ENCODE results near the gene TMEM129.
"Not testable (repeated sequence)": the region's sequence is repeated elsewhere in the genome, so short reads cannot be mapped to it uniquely, and the experiment has no call there.

TMEM129 gene

DNA sequence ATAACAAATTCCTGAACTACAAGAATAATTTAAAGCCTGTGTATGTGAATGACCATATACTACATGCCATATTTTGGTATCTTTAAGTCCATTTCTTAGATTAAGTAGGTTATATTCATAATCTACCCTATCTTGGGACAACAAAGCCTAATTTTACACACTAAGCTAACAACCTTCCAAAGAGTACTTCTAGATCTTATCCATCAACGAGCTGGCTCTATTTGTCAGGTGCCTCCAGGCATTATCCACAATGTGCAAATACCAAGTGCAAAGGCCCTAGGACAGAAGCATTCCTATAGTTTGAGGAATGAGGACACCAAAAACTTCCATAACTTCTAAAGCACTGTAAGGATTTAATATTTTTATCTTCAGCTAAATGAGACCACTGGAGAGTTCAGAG lies 12.5 kb downstream of the TMEM129 start:
- no peak overlapping the region for H2BK15ac ChIP-seq (replicated peaks; ENCODE audit: low read depth)
- no peaks in the 10 kb centered on the region for H3K4me1 ChIP-seq (ENCODE audit: control insufficient read depth, low read depth, low read length)
- no CpG with 5 or more reads among the region's 1 CpG for WGBS (ENCODE audit: extremely low coverage, insufficient coverage, low lambda C conversion rate)
- H3K56ac ChIP-seq (ENCODE audit: low read length): no peak overlapping the region
- H3K36me3 ChIP-seq (ENCODE audit: control insufficient read depth, insufficient read depth, low read length): peaks cover 4% of the 10 kb centered on the region
- no peak for DNase-seq
- no peaks in the 10 kb centered on the region for H3K27me3 ChIP-seq (ENCODE audit: insufficient read depth, low read length, poor library complexity)
- no peak overlapping the region for H2BK5ac ChIP-seq (ENCODE audit: low read length)
- H3K4me3 ChIP-seq (ENCODE audit: low read length): no peak overlapping the region
- H3K79me1 ChIP-seq (ENCODE audit: low read length): peaks cover 24% of the 10 kb centered on the region
- no peak overlapping the region for H4K8ac ChIP-seq (ENCODE audit: low read depth, low read length)
- no peak overlapping the region for H3K18ac ChIP-seq (ENCODE audit: low read length)
- no peak overlapping the region for H2AK5ac ChIP-seq (ENCODE audit: low read length)
- no peak overlapping the region for H3K4ac ChIP-seq (ENCODE audit: low read depth, low read length)
- no peak overlapping the region for H2BK120ac ChIP-seq (ENCODE audit: low read depth, low read length)
- peaks cover 43% of the 10 kb centered on the region for H3K79me2 ChIP-seq (ENCODE audit: control insufficient read depth, insufficient read depth, low read length)
- no peak overlapping the region for H3K27ac ChIP-seq (ENCODE audit: low read depth, low read length)
- no peak overlapping the region for H3K23ac ChIP-seq (ENCODE audit: low read length)
- no peak overlapping the region for H3K9ac ChIP-seq (ENCODE audit: low read length)
- no peak overlapping the region for H3K4me2 ChIP-seq (ENCODE audit: low read length)
- H4K5ac ChIP-seq (ENCODE audit: low read length): no peak overlapping the region

DNA sequence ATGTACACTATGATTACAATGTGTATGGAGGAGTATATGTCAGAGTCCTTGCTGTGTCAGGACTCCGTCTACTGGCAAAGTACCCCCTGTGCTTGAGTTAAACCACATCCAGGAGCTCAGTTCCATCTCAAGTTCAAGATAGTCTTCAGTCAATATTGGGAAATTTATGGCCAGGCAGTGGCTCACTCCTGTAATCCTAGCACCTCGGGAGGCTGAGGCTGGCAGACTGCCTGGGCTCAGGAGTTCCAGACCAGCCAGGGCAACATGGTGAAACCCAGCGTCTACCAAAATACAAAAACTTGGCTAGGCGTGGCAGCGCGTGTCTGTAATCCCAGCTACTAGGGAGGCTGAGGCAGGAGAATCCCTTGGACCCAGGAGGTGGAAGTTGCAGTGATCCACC lies 14.8 kb downstream of the TMEM129 start:
- Histone ChIP-seq H3K18ac (ENCODE audit: low read length) (no peak overlapping the region), H3K4me2 (ENCODE audit: low read length) (no peak overlapping the region), H3K36me3 (ENCODE audit: control insufficient read depth, insufficient read depth, low read length) (peaks cover 12% of the 10 kb centered on the region), H3K4me1 (ENCODE audit: control insufficient read depth, low read depth, low read length) (no peaks in the 10 kb centered on the region), H4K5ac (ENCODE audit: low read length) (no peak overlapping the region), H3K23ac (ENCODE audit: low read length) (no peak overlapping the region), H3K4me3 (ENCODE audit: low read length) (no peak overlapping the region), H3K79me1 (ENCODE audit: low read length) (peaks cover 29% of the 10 kb centered on the region), H2BK15ac (replicated peaks; ENCODE audit: low read depth) (no peak overlapping the region), H2AK5ac (ENCODE audit: low read length) (no peak overlapping the region), H3K79me2 (ENCODE audit: control insufficient read depth, insufficient read depth, low read length) (peaks cover 44% of the 10 kb centered on the region), H3K9ac (ENCODE audit: low read length) (no peak overlapping the region), H3K56ac (ENCODE audit: low read length) (no peak overlapping the region), H3K4ac (ENCODE audit: low read depth, low read length) (no peak overlapping the region), H3K27ac (ENCODE audit: low read depth, low read length) (no peak overlapping the region), H2BK5ac (ENCODE audit: low read length) (no peak overlapping the region), H2BK120ac (ENCODE audit: low read depth, low read length) (no peak overlapping the region), H4K8ac (ENCODE audit: low read depth, low read length) (no peak overlapping the region), H3K27me3 (ENCODE audit: insufficient read depth, low read length, poor library complexity) (no peaks in the 10 kb centered on the region)
- no CpG with 5 or more reads among the region's 6 CpGs for WGBS (ENCODE audit: extremely low coverage, insufficient coverage, low lambda C conversion rate)
- no peak for DNase-seq

- no peak overlapping the region for H3K9ac ChIP-seq (ENCODE audit: low read length)
- no peak overlapping the region for H2BK5ac ChIP-seq (ENCODE audit: low read length)
- WGBS (ENCODE audit: extremely low coverage, insufficient coverage, low lambda C conversion rate): no CpG with 5 or more reads among the region's 6 CpGs
- no peak overlapping the region for H3K4me2 ChIP-seq (ENCODE audit: low read length)
- no peak overlapping the region for H2BK15ac ChIP-seq (replicated peaks; ENCODE audit: low read depth)
- H3K79me2 ChIP-seq (ENCODE audit: control insufficient read depth, insufficient read depth, low read length): peaks cover 39% of the 10 kb centered on the region
- no peaks in the 10 kb centered on the region for H3K4me1 ChIP-seq (ENCODE audit: control insufficient read depth, low read depth, low read length)
- no peak overlapping the region for H4K5ac ChIP-seq (ENCODE audit: low read length)
- no peak for DNase-seq
- H2AK5ac ChIP-seq (ENCODE audit: low read length): no peak overlapping the region
- peaks cover 27% of the 10 kb centered on the region for H3K79me1 ChIP-seq (ENCODE audit: low read length)
- no peak overlapping the region for H3K27ac ChIP-seq (ENCODE audit: low read depth, low read length)
- H3K23ac ChIP-seq (ENCODE audit: low read length): no peak overlapping the region
- no peak overlapping the region for H3K4ac ChIP-seq (ENCODE audit: low read depth, low read length)
- H3K36me3 ChIP-seq (ENCODE audit: control insufficient read depth, insufficient read depth, low read length): peaks cover 12% of the 10 kb centered on the region
- no peak overlapping the region for H3K4me3 ChIP-seq (ENCODE audit: low read length)
- H3K18ac ChIP-seq (ENCODE audit: low read length): no peak overlapping the region
- no peak overlapping the region for H4K8ac ChIP-seq (ENCODE audit: low read depth, low read length)
- no peaks in the 10 kb centered on the region for H3K27me3 ChIP-seq (ENCODE audit: insufficient read depth, low read length, poor library complexity)
- no peak overlapping the region for H2BK120ac ChIP-seq (ENCODE audit: low read depth, low read length)
- no peak overlapping the region for H3K56ac ChIP-seq (ENCODE audit: low read length)
Observed at GRCh38 chr4:1705732-1706131, 15.4 kb downstream of the TMEM129 start.

GRCh38 chr4:1703867-1704266 lies 17.3 kb downstream of the TMEM129 start:
- H3K79me1 ChIP-seq (ENCODE audit: low read length): peaks cover 24% of the 10 kb centered on the region
- H3K79me2 ChIP-seq (ENCODE audit: control insufficient read depth, insufficient read depth, low read length): peaks cover 26% of the 10 kb centered on the region
- H3K27ac ChIP-seq (ENCODE audit: low read depth, low read length): no peak overlapping the region
- no peak overlapping the region for H4K5ac ChIP-seq (ENCODE audit: low read length)
- H3K36me3 ChIP-seq (ENCODE audit: control insufficient read depth, insufficient read depth, low read length): peaks cover 13% of the 10 kb centered on the region
- H2BK15ac ChIP-seq (replicated peaks; ENCODE audit: low read depth): no peak overlapping the region
- H2BK120ac ChIP-seq (ENCODE audit: low read depth, low read length): no peak overlapping the region
- no peak overlapping the region for H2AK5ac ChIP-seq (ENCODE audit: low read length)
- no peak overlapping the region for H3K4ac ChIP-seq (ENCODE audit: low read depth, low read length)
- H3K4me3 ChIP-seq (ENCODE audit: low read length): no peak overlapping the region
- no peaks in the 10 kb centered on the region for H3K27me3 ChIP-seq (ENCODE audit: insufficient read depth, low read length, poor library complexity)
- no peak overlapping the region for H3K9ac ChIP-seq (ENCODE audit: low read length)
- no CpG with 5 or more reads among the region's 1 CpG for WGBS (ENCODE audit: extremely low coverage, insufficient coverage, low lambda C conversion rate)
- H3K4me2 ChIP-seq (ENCODE audit: low read length): no peak overlapping the region
- H3K56ac ChIP-seq (ENCODE audit: low read length): no peak overlapping the region
- DNase-seq: no peak
- no peaks in the 10 kb centered on the region for H3K4me1 ChIP-seq (ENCODE audit: control insufficient read depth, low read depth, low read length)
- H3K18ac ChIP-seq (ENCODE audit: low read length): no peak overlapping the region
- no peak overlapping the region for H4K8ac ChIP-seq (ENCODE audit: low read depth, low read length)
- no peak overlapping the region for H2BK5ac ChIP-seq (ENCODE audit: low read length)
- no peak overlapping the region for H3K23ac ChIP-seq (ENCODE audit: low read length)

GRCh38 chr4:1701671-1702070 lies 19.5 kb downstream of the TMEM129 start:
- H3K4me3 ChIP-seq (ENCODE audit: low read length); H3K4me2 ChIP-seq (ENCODE audit: low read length); H3K18ac ChIP-seq (ENCODE audit: low read length); DNase-seq; H2BK5ac ChIP-seq (ENCODE audit: low read length); H3K9ac ChIP-seq (ENCODE audit: low read length); H3K56ac ChIP-seq (ENCODE audit: low read length); H2BK15ac ChIP-seq (replicated peaks; ENCODE audit: low read depth); H2BK120ac ChIP-seq (ENCODE audit: low read depth, low read length); H3K27me3 ChIP-seq (ENCODE audit: insufficient read depth, low read length, poor library complexity); H4K5ac ChIP-seq (ENCODE audit: low read length); H3K27ac ChIP-seq (ENCODE audit: low read depth, low read length); H3K4me1 ChIP-seq (ENCODE audit: control insufficient read depth, low read depth, low read length); H3K4ac ChIP-seq (ENCODE audit: low read depth, low read length); H3K23ac ChIP-seq (ENCODE audit: low read length); H2AK5ac ChIP-seq (ENCODE audit: low read length); H4K8ac ChIP-seq (ENCODE audit: low read depth, low read length): not testable (repeated sequence)
- no CpG with 5 or more reads among the region's 8 CpGs for WGBS (ENCODE audit: extremely low coverage, insufficient coverage, low lambda C conversion rate)
- peaks cover 13% of the 10 kb centered on the region for H3K36me3 ChIP-seq (ENCODE audit: control insufficient read depth, insufficient read depth, low read length)
- H3K79me2 ChIP-seq (ENCODE audit: control insufficient read depth, insufficient read depth, low read length): peaks cover 20% of the 10 kb centered on the region
- peaks cover 24% of the 10 kb centered on the region for H3K79me1 ChIP-seq (ENCODE audit: low read length)

GRCh38 chr4:1695913-1696312 lies 25.2 kb downstream of the TMEM129 start:
- Histone ChIP-seq H3K4me3 (ENCODE audit: low read length) (no peak overlapping the region), H4K8ac (ENCODE audit: low read depth, low read length) (no peak overlapping the region), H3K79me2 (ENCODE audit: control insufficient read depth, insufficient read depth, low read length) (no peaks in the 10 kb centered on the region), H2AK5ac (ENCODE audit: low read length) (no peak overlapping the region), H3K36me3 (ENCODE audit: control insufficient read depth, insufficient read depth, low read length) (peaks cover 8% of the 10 kb centered on the region), H4K5ac (ENCODE audit: low read length) (no peak overlapping the region), H3K4ac (ENCODE audit: low read depth, low read length) (no peak overlapping the region), H3K9ac (ENCODE audit: low read length) (no peak overlapping the region), H3K4me1 (ENCODE audit: control insufficient read depth, low read depth, low read length) (no peaks in the 10 kb centered on the region), H3K56ac (ENCODE audit: low read length) (no peak overlapping the region), H3K27ac (ENCODE audit: low read depth, low read length) (no peak overlapping the region), H3K27me3 (ENCODE audit: insufficient read depth, low read length, poor library complexity) (no peaks in the 10 kb centered on the region), H2BK15ac (replicated peaks; ENCODE audit: low read depth) (no peak overlapping the region), H3K4me2 (ENCODE audit: low read length) (no peak overlapping the region), H3K79me1 (ENCODE audit: low read length) (peaks cover 2% of the 10 kb centered on the region), H2BK120ac (ENCODE audit: low read depth, low read length) (no peak overlapping the region), H3K23ac (ENCODE audit: low read length) (no peak overlapping the region), H2BK5ac (ENCODE audit: low read length) (no peak overlapping the region), H3K18ac (ENCODE audit: low read length) (no peak overlapping the region)
- DNase-seq: no peak
- WGBS (ENCODE audit: extremely low coverage, insufficient coverage, low lambda C conversion rate): no CpG with 5 or more reads among the region's 5 CpGs

Measured in mesendoderm (in vitro differentiated cells).